ENCODE results near the gene HUWE1.

The HUWE1 gene

GRCh38 chrX:53718073-53718472, 31.6 kb upstream of the HUWE1 start:
- Histone ChIP-seq H2AFZ (ENCODE audit: low read length) (no peak overlapping the region), H3K36me3 (ENCODE audit: insufficient read depth, low read length) (no peaks in the 10 kb centered on the region), H3K9ac (ENCODE audit: low read length) (no peak overlapping the region), H3K4me1 (ENCODE audit: insufficient read depth, low read length, severe bottlenecking) (peaks cover 14% of the 10 kb centered on the region), H3K9me3 (ENCODE audit: low read length) (no peaks in the 10 kb centered on the region), H3K27me3 (ENCODE audit: insufficient read depth, low read length) (no peaks in the 10 kb centered on the region), H3K4me3 (ENCODE audit: low read depth, low read length, poor library complexity, severe bottlenecking) (no peak overlapping the region), H3K79me2 (ENCODE audit: insufficient read depth, low read length) (no peaks in the 10 kb centered on the region), H3K9me2 (ENCODE audit: low read depth, low read length) (no peaks in the 10 kb centered on the region), H4K20me1 (ENCODE audit: insufficient read depth, low read length) (no peaks in the 10 kb centered on the region), H3F3A (ENCODE audit: insufficient read depth, low read length) (no peaks in the 10 kb centered on the region), H3K27ac (ENCODE audit: low read depth, low read length, poor library complexity, severe bottlenecking) (no peak overlapping the region), H3K4me2 (ENCODE audit: low read length) (no peak overlapping the region)
- no peak for TF ChIP-seq EZH2 (IDR thresholded peaks at IDR 0.05; ENCODE audit: borderline replicate concordance, low read length)
- TF ChIP-seq CTCF (IDR thresholded peaks at IDR 0.05; ENCODE audit: low read length): no peak

- no peaks in the 10 kb centered on the region for H4K20me1 ChIP-seq (ENCODE audit: insufficient read depth, low read length)
- H3F3A ChIP-seq (ENCODE audit: insufficient read depth, low read length): no peaks in the 10 kb centered on the region
- no peak for TF ChIP-seq EZH2 (IDR thresholded peaks at IDR 0.05; ENCODE audit: borderline replicate concordance, low read length)
- TF ChIP-seq CTCF (IDR thresholded peaks at IDR 0.05; ENCODE audit: low read length): no peak
- no peaks in the 10 kb centered on the region; the same call in 1 of the 2 replicates for H3K36me3 ChIP-seq (ENCODE audit: insufficient read depth, low read length)
- no peak overlapping the region for H2AFZ ChIP-seq (ENCODE audit: low read length)
- H3K4me2 ChIP-seq (ENCODE audit: low read length): no peak overlapping the region
- no peaks in the 10 kb centered on the region for H3K9me2 ChIP-seq (ENCODE audit: low read depth, low read length)
- H3K27ac ChIP-seq (ENCODE audit: low read depth, low read length, poor library complexity, severe bottlenecking): no peak overlapping the region
- peaks cover 14% of the 10 kb centered on the region for H3K4me1 ChIP-seq (ENCODE audit: insufficient read depth, low read length, severe bottlenecking)
- no peaks in the 10 kb centered on the region for H3K9me3 ChIP-seq (ENCODE audit: low read length)
- H3K27me3 ChIP-seq (ENCODE audit: insufficient read depth, low read length): no peaks in the 10 kb centered on the region
- no peak overlapping the region for H3K9ac ChIP-seq (ENCODE audit: low read length)
- H3K4me3 ChIP-seq (ENCODE audit: low read depth, low read length, poor library complexity, severe bottlenecking): no peak overlapping the region
- no peaks in the 10 kb centered on the region for H3K79me2 ChIP-seq (ENCODE audit: insufficient read depth, low read length)
Measured at GRCh38 chrX:53717205-53717604, 30.7 kb upstream of the HUWE1 start.

DNA sequence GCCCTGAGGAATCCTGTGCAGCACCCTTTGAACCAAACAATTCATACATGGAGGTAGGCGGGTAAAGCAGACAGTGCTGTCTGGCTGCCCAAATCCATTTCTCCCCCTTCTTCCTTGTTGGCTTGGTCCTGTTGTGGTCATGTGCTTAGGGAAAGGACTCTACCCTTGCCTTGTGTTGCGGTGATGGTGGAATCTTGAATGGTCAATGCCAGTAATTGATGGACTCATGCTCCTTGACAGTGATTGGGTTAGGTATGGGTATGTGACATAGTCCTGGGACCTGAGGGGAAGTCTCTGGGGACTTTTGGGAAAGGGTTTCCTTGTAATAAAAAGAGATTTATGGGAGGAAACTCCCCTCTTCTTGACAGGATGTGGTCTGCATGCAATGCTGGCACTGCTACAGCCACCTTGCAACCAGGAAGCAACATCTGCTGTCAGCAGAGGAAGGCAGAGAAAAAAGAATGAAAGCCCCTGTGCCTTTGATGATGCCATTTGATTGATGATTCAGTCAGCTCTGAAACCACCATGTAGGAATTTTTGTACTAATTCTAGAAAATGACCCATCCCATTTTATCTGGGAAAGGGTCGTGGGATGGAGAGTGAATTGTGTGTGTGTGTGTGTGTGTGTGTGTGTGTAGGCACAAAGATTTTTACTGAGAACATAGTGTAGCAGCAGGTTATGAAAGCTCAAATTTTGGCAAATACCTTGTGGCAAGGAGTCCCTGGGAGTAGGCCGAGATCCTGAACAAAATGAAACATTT, 30.0 kb upstream of the HUWE1 start:
- Histone ChIP-seq H4K20me1 (ENCODE audit: insufficient read depth, low read length) (no peaks in the 10 kb centered on the region), H3K9ac (ENCODE audit: low read length) (no peak overlapping the region), H3K4me2 (ENCODE audit: low read length) (no peak overlapping the region), H3K9me3 (ENCODE audit: low read length) (no peaks in the 10 kb centered on the region), H2AFZ (ENCODE audit: low read length) (no peak overlapping the region), H3F3A (ENCODE audit: insufficient read depth, low read length) (no peaks in the 10 kb centered on the region), H3K27me3 (ENCODE audit: insufficient read depth, low read length) (no peaks in the 10 kb centered on the region), H3K36me3 (ENCODE audit: insufficient read depth, low read length) (no peaks in the 10 kb centered on the region; the same call in 1 of the 2 replicates), H3K27ac (ENCODE audit: low read depth, low read length, poor library complexity, severe bottlenecking) (no peak overlapping the region), H3K4me3 (ENCODE audit: low read depth, low read length, poor library complexity, severe bottlenecking) (no peak overlapping the region), H3K79me2 (ENCODE audit: insufficient read depth, low read length) (no peaks in the 10 kb centered on the region), H3K9me2 (ENCODE audit: low read depth, low read length) (no peaks in the 10 kb centered on the region), H3K4me1 (ENCODE audit: insufficient read depth, low read length, severe bottlenecking) (peaks cover 14% of the 10 kb centered on the region)
- TF ChIP-seq CTCF (IDR thresholded peaks at IDR 0.05; ENCODE audit: low read length) (no peak), EZH2 (IDR thresholded peaks at IDR 0.05; ENCODE audit: borderline replicate concordance, low read length) (no peak)

All from OCI-LY1 (cell line).